Uterus (tissue), 4 donors: ENCODE measurements around the gene ARHGAP31. TPM values are rescaled to one million over a fixed set of nuclear protein-coding genes. Genes with fewer than 3 reads are reported as not detected.
"Not testable (repeated sequence)": the region's sequence is repeated elsewhere in the genome, so short reads cannot be mapped to it uniquely, and the experiment has no call there.

Experiments
- DNase-seq, 2 donors: peaks; one replicate each; pipeline ENCODE4 v3.0.0-alpha.2; 2019 to 2020
- H3K27ac ChIP-seq, 2 donors: fragments of 200-600 bp; sonication (generic); 1 replicate in 1 of 2; 2 replicates in 1 of 2; pipeline ENCODE4 v1.5.1; 2016 to 2018
- H3K27me3 ChIP-seq, 2 donors: fragments of 200-600 bp; sonication (generic); one replicate each; pipeline ENCODE4 v1.5.1; 2018 to 2019; ENCODE audit warnings: control low read depth in 1 of 2
- H3K36me3 ChIP-seq, 2 donors: fragments of 200-600 bp; sonication (generic); one replicate each; pipeline ENCODE4 v1.5.1; 2019; ENCODE audit warnings: control low read depth in 1 of 2
- H3K4me1 ChIP-seq, 2 donors: fragments of 200-600 bp; sonication (generic); one replicate each; pipeline ENCODE4 v1.5.1; 2018 to 2019; ENCODE audit warnings: control low read depth in 1 of 2
- H3K4me3 ChIP-seq, 2 donors: fragments of 200-600 bp; sonication (generic); 1 replicate in 1 of 2; 2 replicates in 1 of 2; pipeline ENCODE4 v1.5.1; 2018 to 2019; ENCODE audit warnings: mild to moderate bottlenecking in 1 of 2
- H3K9me3 ChIP-seq, 2 donors: fragments of 200-600 bp; sonication (generic); one replicate each; pipeline ENCODE4 v1.5.1; 2019; ENCODE audit warnings: control low read depth in 1 of 2
- POLR2A ChIP-seq, 2 donors: fragments of 450-650 bp; IDR thresholded peaks; one replicate each; pipeline ENCODE4 v1.6.1; 2016; ENCODE audit warnings: antibody characterized with exemption in 2 of 2, mild to moderate bottlenecking in 1 of 2, moderate library complexity in 1 of 2
- intact Hi-C: fragments of 100-400 bp; cut with DNase I; formaldehyde crosslinking; loops from one replicate; pipeline ENCODE4 v1.15.1; 2023; ENCODE audit warnings: low total_unique reads
- total RNA-seq, 4 donors: library from RNA; depleted of rRNA in 3 of 4; stranded (reverse); fragments of >200 nt in 3 of 4; gene quantifications; one replicate each; pipeline versions ENCODE4 v1.1.0 to v1.2.4, GENCODE V29; 2014 to 2023
- TF ChIP-seq, protein P1 (sequence below), 4 experiments: fragments of 200-600 bp in 2 of 4; fragments of 450-650 bp in 2 of 4; sonication (generic) in 2 of 4; IDR thresholded peaks; one replicate each; pipeline ENCODE4 v1.5.1; 2016 to 2019; ENCODE audit warnings: antibody characterized with exemption in 4 of 4, mild to moderate bottlenecking in 2 of 4, moderate library complexity in 1 of 4
- donor health status: DM: yes; HTN: yes; CAD: no.

The ARHGAP31 gene
- total RNA-seq, 4 donors from 2014 or later = 17.6 to 53.2 (median 29.4) TPM

DNA sequence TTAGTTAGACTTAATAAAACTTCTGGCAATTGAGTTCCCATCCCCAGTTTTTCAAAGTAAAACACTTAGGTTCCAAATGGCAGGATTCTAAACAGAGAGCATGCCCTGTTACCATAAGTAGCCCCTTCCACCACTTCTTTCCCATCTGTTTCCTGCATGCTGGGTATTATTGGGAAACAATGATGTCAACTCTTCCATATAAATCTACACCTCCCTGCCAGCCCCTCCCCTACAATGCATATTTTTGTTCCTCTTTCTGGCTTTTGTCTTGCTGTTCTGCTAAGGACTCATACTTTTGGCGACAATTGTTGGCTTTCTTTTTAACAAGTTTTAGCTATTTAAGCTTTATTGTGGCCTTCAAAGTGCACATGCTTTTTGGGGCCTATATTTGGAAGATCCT, 11.1 kb downstream of the ARHGAP31 start:
- Histone ChIP-seq H3K4me3 (no peak overlapping the region), H3K27ac (no peak overlapping the region), H3K27me3 (no peaks in the 10 kb centered on the region), H3K36me3 (no peaks in the 10 kb centered on the region), H3K4me1 (no peaks in the 10 kb centered on the region), H3K9me3 (no peaks in the 10 kb centered on the region)
- TF ChIP-seq, protein P1, sequence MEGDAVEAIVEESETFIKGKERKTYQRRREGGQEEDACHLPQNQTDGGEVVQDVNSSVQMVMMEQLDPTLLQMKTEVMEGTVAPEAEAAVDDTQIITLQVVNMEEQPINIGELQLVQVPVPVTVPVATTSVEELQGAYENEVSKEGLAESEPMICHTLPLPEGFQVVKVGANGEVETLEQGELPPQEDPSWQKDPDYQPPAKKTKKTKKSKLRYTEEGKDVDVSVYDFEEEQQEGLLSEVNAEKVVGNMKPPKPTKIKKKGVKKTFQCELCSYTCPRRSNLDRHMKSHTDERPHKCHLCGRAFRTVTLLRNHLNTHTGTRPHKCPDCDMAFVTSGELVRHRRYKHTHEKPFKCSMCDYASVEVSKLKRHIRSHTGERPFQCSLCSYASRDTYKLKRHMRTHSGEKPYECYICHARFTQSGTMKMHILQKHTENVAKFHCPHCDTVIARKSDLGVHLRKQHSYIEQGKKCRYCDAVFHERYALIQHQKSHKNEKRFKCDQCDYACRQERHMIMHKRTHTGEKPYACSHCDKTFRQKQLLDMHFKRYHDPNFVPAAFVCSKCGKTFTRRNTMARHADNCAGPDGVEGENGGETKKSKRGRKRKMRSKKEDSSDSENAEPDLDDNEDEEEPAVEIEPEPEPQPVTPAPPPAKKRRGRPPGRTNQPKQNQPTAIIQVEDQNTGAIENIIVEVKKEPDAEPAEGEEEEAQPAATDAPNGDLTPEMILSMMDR (IDR thresholded peaks at IDR 0.05) = no peak
- no peak for TF ChIP-seq POLR2A (IDR thresholded peaks at IDR 0.05)
- no peak for DNase-seq
- intact Hi-C loops = no loop called here

DNA sequence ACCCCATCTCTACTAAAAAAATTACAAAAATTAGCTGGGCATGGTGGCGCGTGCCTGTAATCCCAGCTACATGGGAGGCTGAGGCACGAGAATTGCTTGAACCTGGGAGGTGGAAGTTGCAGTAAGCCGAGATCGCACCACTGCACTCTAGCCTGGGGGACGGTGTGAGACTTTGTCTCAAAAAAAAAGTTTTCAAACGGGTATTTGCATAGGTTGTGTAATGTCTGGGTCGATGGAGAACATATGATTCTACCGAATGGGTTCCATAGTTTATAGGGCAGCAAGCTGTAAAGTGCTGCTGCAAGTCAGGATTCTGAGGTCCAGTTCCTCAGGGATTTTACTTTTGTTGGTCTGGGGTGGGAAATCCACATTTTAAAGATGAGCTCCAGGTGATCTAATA, 12.2 kb downstream of the ARHGAP31 start:
- H3K36me3 ChIP-seq, H3K27ac ChIP-seq, H3K4me1 ChIP-seq, intact Hi-C loops, DNase-seq, H3K4me3 ChIP-seq, H3K27me3 ChIP-seq, H3K9me3 ChIP-seq: not testable (repeated sequence)

DNA sequence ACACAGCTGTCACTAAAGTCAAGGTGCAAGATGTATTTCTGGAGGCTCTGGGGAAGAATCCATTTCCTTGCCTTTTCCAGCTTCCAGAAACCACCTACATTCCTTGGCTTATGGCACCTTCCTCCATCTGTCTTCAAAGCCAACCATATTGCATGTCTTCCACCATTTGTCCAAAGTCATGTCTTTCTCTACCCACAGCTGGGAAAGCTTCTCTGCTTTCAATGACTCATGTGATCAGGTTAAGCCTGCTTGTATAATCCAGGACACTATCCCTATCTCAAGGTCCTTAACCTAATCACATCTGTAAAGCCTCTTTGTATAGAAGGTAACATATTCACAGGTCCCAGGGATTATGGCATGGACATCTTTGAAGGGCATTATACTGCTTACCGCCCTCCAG, 14.2 kb downstream of the ARHGAP31 start:
- no peak for DNase-seq
- H3K36me3 ChIP-seq = no peaks in the 10 kb centered on the region
- no peaks in the 10 kb centered on the region for H3K4me1 ChIP-seq
- TF ChIP-seq, protein P1 (IDR thresholded peaks at IDR 0.05) = no peak
- no peak for TF ChIP-seq POLR2A (IDR thresholded peaks at IDR 0.05)
- H3K4me3 ChIP-seq = no peak overlapping the region
- no peaks in the 10 kb centered on the region for H3K9me3 ChIP-seq
- no peak overlapping the region for H3K27ac ChIP-seq
- intact Hi-C loops = no loop called here
- no peaks in the 10 kb centered on the region for H3K27me3 ChIP-seq

DNA sequence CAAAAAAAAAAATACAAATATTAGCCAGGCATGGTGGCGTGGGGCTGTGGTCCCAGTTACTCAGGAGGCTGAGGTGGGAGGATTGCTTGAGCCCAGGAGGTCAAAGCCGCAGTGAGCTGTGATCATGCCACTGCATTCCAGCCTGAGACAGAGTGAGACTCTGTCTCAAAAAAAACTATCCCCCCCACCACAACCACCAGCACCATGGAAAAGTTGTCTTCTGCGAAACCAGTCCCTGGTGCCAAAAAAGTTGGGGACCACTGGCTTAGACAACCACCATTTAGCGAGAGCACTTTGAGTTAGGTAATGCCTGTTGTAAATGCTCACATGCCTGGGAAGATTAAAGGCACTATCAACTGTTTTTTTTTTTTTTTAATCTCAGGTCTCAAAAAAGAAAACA, 15.4 kb downstream of the ARHGAP31 start:
- intact Hi-C loops = no loop called here
- H3K9me3 ChIP-seq = no peaks in the 10 kb centered on the region
- TF ChIP-seq, protein P1 (IDR thresholded peaks at IDR 0.05) = no peak
- no peak for TF ChIP-seq POLR2A (IDR thresholded peaks at IDR 0.05)
- no peaks in the 10 kb centered on the region for H3K27me3 ChIP-seq
- H3K4me3 ChIP-seq = no peak overlapping the region
- no peaks in the 10 kb centered on the region for H3K4me1 ChIP-seq
- no peak for DNase-seq
- H3K36me3 ChIP-seq = no peaks in the 10 kb centered on the region
- no peak overlapping the region for H3K27ac ChIP-seq

DNA sequence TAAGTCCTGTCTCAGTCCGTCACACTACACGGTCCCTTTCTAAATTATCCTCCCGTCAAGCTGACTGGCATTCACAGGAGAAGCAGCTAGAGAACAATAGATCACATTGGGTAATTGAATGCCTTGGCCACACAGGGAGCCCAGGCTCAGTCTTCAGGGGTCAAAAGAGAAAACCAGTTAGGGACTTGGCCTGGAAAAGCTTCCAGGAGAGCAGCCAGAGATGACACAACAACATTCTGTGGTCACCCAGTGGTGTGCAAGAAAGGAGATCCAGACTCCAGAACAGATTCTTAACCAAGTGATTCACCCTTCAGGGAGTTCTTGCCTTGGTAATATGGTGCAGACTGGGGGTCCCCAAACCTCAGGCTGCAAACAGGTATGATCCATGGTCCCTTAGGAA, 15.9 kb downstream of the ARHGAP31 start:
- Histone ChIP-seq H3K27me3 (no peaks in the 10 kb centered on the region), H3K27ac (no peak overlapping the region), H3K36me3 (no peaks in the 10 kb centered on the region), H3K9me3 (no peaks in the 10 kb centered on the region), H3K4me1 (no peaks in the 10 kb centered on the region), H3K4me3 (no peak overlapping the region)
- TF ChIP-seq, protein P1 (IDR thresholded peaks at IDR 0.05) = no peak
- TF ChIP-seq POLR2A (IDR thresholded peaks at IDR 0.05) = no peak
- intact Hi-C loops = no loop called here
- DNase-seq = no peak
